NK-92 (cell line): Measurements from ENCODE around the gene CNFN.
"Not testable (repeated sequence)": the region's sequence is repeated elsewhere in the genome, so short reads cannot be mapped to it uniquely, and the experiment has no call there.

ENCODE experiments used
- DNase-seq: peaks from one replicate; lab custom pipeline; 2025; ENCODE audit not compliant: unreplicated experiment; lab: John Stamatoyannopoulos, UW

Gene CNFN

GRCh38 chr19:42352301-42353259, 37.5 kb downstream of the CNFN start:
- no peak for DNase-seq

- DNase-seq: no peak
Measured at GRCh38 chr19:42351079-42351735, 38.9 kb downstream of the CNFN start.

GRCh38 chr19:42350417-42350816, 39.7 kb downstream of the CNFN start:
- DNase-seq: no peak

- no peak for DNase-seq
Measured at GRCh38 chr19:42349378-42350107, 40.6 kb downstream of the CNFN start.

- DNase-seq: no peak
Measured at GRCh38 chr19:42348211-42348610, 41.9 kb downstream of the CNFN start.

GRCh38 chr19:42345191-42345812, 44.8 kb downstream of the CNFN start:
- DNase-seq: no peak

- no peak for DNase-seq
Measured at GRCh38 chr19:42344336-42344893, 45.7 kb downstream of the CNFN start.

GRCh38 chr19:42343344-42344110, 46.6 kb downstream of the CNFN start:
- DNase-seq: no peak

GRCh38 chr19:42339922-42340321, 50.2 kb downstream of the CNFN start:
- not testable (repeated sequence) for DNase-seq

GRCh38 chr19:42339126-42339860, 50.8 kb downstream of the CNFN start:
- DNase-seq: not testable (repeated sequence)
